H1 (cell line): ENCODE results near the gene COMT. TPM values are rescaled to one million over a fixed set of nuclear protein-coding genes. Genes with fewer than 3 reads are reported as not detected.

ENCODE experiments used
- CTCF ChIA-PET: fragments of 300-600 bp; sonication (Branson Sonifier 250); formaldehyde crosslinking; loops from one replicate; lab custom pipeline; 2021; ENCODE audit not compliant: partially characterized antibody; lab: Charles Lee
- POLR2A ChIA-PET: fragments of 300-600 bp; sonication (Branson Sonifier 250); formaldehyde crosslinking; loops from one replicate; lab custom pipeline; 2021; ENCODE audit warnings: inconsistent platforms; ENCODE audit not compliant: partially characterized antibody; lab: Charles Lee
- DNase-seq, 2 experiments: peaks; one replicate each; pipeline versions ENCODE4 v3.0.0 to v3.0.0-alpha.2; 2010 to 2022; ENCODE audit warnings: low spot score in 2 of 2, low read depth in 1 of 2, mixed read lengths in 1 of 2
- FAIRE-seq: peaks from 2 replicates; lab custom pipeline; 2011; peaks lifted over from hg19 to GRCh38; lab: Jason Lieb, UNC
- H2AFZ ChIP-seq: 2 replicates; pipeline ENCODE4 v1.8.1; 2012; ENCODE audit warnings: low read length, inconsistent platforms
- H2AK5ac ChIP-seq: 2 replicates; pipeline ENCODE4 v1.6.1; 2013; ENCODE audit warnings: low read depth, low read length
- H2BK120ac ChIP-seq: replicated peaks from 2 replicates; pipeline ENCODE3; 2013; ENCODE audit warnings: low read depth, low read length, inconsistent platforms
- H2BK12ac ChIP-seq: 2 replicates; pipeline ENCODE4 v1.6.1; 2013; ENCODE audit warnings: low read depth, low read length
- H2BK15ac ChIP-seq: 2 replicates; pipeline ENCODE4 v1.6.1; 2013; ENCODE audit warnings: low read length
- H2BK20ac ChIP-seq: 2 replicates; pipeline ENCODE4 v1.6.1; 2013; ENCODE audit warnings: low read length
- H2BK5ac ChIP-seq: 2 replicates; pipeline ENCODE4 v1.6.1; 2013; ENCODE audit warnings: low read depth, low read length
- H3K14ac ChIP-seq: 2 replicates; pipeline ENCODE4 v1.6.1; 2013; ENCODE audit warnings: inconsistent platforms; ENCODE audit not compliant: insufficient read length
- H3K18ac ChIP-seq: 2 replicates; pipeline ENCODE4 v1.6.1; 2013; ENCODE audit warnings: low read length; ENCODE audit errors: extremely low read depth
- H3K23ac ChIP-seq: 2 replicates; pipeline ENCODE4 v1.6.1; 2013; ENCODE audit warnings: inconsistent platforms; ENCODE audit not compliant: insufficient read length
- H3K23me2 ChIP-seq: 2 replicates; pipeline ENCODE4 v1.6.1; 2013; ENCODE audit warnings: low read depth, low read length
- H3K27ac ChIP-seq: 2 replicates; pipeline ENCODE4 v1.6.1; 2011; ENCODE audit warnings: low read depth, low read length, inconsistent platforms
- H3K27me3 ChIP-seq, 4 experiments: replicated peaks in 1 of 4; 1 replicate in 1 of 4; 2 replicates in 3 of 4; pipeline versions ENCODE4 v1.6.1 to v1.8.1; 2011 to 2013; ENCODE audit warnings: low read length in 3 of 4, mild to moderate bottlenecking in 3 of 4, inconsistent platforms in 2 of 4, mixed read lengths in 2 of 4, moderate library complexity in 1 of 4; ENCODE audit not compliant: control insufficient read depth in 3 of 4, insufficient read depth in 3 of 4; ENCODE audit errors: extremely low read depth in 1 of 4
- H3K36me3 ChIP-seq, 4 experiments: 2 replicates each; pipeline versions ENCODE4 v1.6.1 to v1.8.1; 2011 to 2013; ENCODE audit warnings: mild to moderate bottlenecking in 4 of 4, low read length in 3 of 4, moderate library complexity in 2 of 4, control low read depth in 1 of 4, inconsistent platforms in 1 of 4; ENCODE audit not compliant: insufficient read depth in 4 of 4, control insufficient read depth in 2 of 4
- H3K4ac ChIP-seq: replicated peaks from 2 replicates; pipeline ENCODE3; 2013; ENCODE audit warnings: low read length, low read depth, mixed read lengths, inconsistent platforms; ENCODE audit not compliant: insufficient read length
- H3K4me1 ChIP-seq, 4 experiments: replicated peaks in 1 of 4; 1 replicate in 1 of 4; 2 replicates in 3 of 4; pipeline versions ENCODE4 v1.6.1 to v1.8.1; 2011 to 2013; ENCODE audit warnings: low read length in 3 of 4, inconsistent platforms in 2 of 4, mixed read lengths in 1 of 4; ENCODE audit not compliant: insufficient read depth in 4 of 4, control insufficient read depth in 3 of 4
- H3K4me2 ChIP-seq, 2 experiments: 2 replicates each; pipeline versions ENCODE4 v1.6.1 to v1.8.1; 2011 to 2013; ENCODE audit warnings: low read depth in 2 of 2, low read length in 2 of 2, control low read depth in 1 of 2, inconsistent platforms in 1 of 2, mild to moderate bottlenecking in 1 of 2; ENCODE audit not compliant: insufficient read depth in 1 of 2
- H3K4me3 ChIP-seq, 4 experiments: fragments of 200-600, 300-600 bp in 1 of 4; sonication (generic), shearing (Covaris generic), sonication (Bioruptor Twin) in 1 of 4; 2 replicates each; pipeline versions ENCODE4 v1.5.1 to v1.8.1; 2011 to 2016; ENCODE audit warnings: low read length in 4 of 4, low read depth in 3 of 4, control low read depth in 2 of 4, inconsistent platforms in 2 of 4, mild to moderate bottlenecking in 2 of 4, mixed read lengths in 1 of 4, moderate library complexity in 1 of 4; ENCODE audit not compliant: insufficient read depth in 2 of 4; ENCODE audit errors: extremely low read depth in 1 of 4
- H3K56ac ChIP-seq: replicated peaks from 2 replicates; pipeline ENCODE3; 2013; ENCODE audit warnings: low read depth, mild to moderate bottlenecking, mixed read lengths, low read length, inconsistent platforms; ENCODE audit not compliant: insufficient read length
- H3K79me1 ChIP-seq: 2 replicates; pipeline ENCODE4 v1.6.1; 2013; ENCODE audit warnings: low read depth, low read length, control low read depth
- H3K79me2 ChIP-seq, 2 experiments: 2 replicates each; pipeline versions ENCODE4 v1.6.1 to v1.8.1; 2012 to 2013; ENCODE audit warnings: low read length in 2 of 2, mild to moderate bottlenecking in 2 of 2, inconsistent platforms in 1 of 2; ENCODE audit not compliant: insufficient read depth in 2 of 2, control insufficient read depth in 1 of 2
- H3K9ac ChIP-seq, 4 experiments: replicated peaks in 1 of 4; 1 replicate in 1 of 4; 2 replicates in 3 of 4; pipeline versions ENCODE4 v1.6.1 to v1.8.1; 2011 to 2013; ENCODE audit warnings: low read depth in 3 of 4, low read length in 3 of 4, control low read depth in 2 of 4, mild to moderate bottlenecking in 2 of 4, moderate library complexity in 2 of 4, inconsistent platforms in 1 of 4; ENCODE audit errors: extremely low read depth in 1 of 4
- H3K9me3 ChIP-seq, 2 experiments: 2 replicates each; pipeline versions ENCODE4 v1.6.1 to v1.8.1; 2012 to 2013; ENCODE audit warnings: mild to moderate bottlenecking in 2 of 2, moderate library complexity in 2 of 2, control low read depth in 1 of 2, inconsistent platforms in 1 of 2, low read depth in 1 of 2, low read length in 1 of 2, mixed read lengths in 1 of 2; ENCODE audit not compliant: insufficient read depth in 2 of 2
- H4K20me1 ChIP-seq, 2 experiments: replicated peaks in 1 of 2; 2 replicates each; pipeline versions ENCODE3 to v1.8.1; 2011 to 2013; ENCODE audit warnings: inconsistent platforms in 2 of 2, low read length in 2 of 2, mild to moderate bottlenecking in 1 of 2; ENCODE audit not compliant: insufficient read depth in 2 of 2, control insufficient read depth in 1 of 2
- H4K5ac ChIP-seq: 2 replicates; pipeline ENCODE4 v1.6.1; 2013; ENCODE audit warnings: low read length, low read depth, mixed read lengths, inconsistent platforms; ENCODE audit not compliant: insufficient read length
- H4K8ac ChIP-seq: 2 replicates; pipeline ENCODE4 v1.8.0; 2013; ENCODE audit warnings: mild to moderate bottlenecking, moderate library complexity, low read length, inconsistent platforms; ENCODE audit not compliant: insufficient read depth; ENCODE audit errors: extremely low read depth
- H4K91ac ChIP-seq: replicated peaks from 2 replicates; pipeline ENCODE3; 2013; ENCODE audit warnings: low read length, mixed read lengths, inconsistent platforms; ENCODE audit not compliant: insufficient read length
- BCL11A ChIP-seq, 2 experiments: IDR thresholded peaks; one replicate each; pipeline ENCODE4 v1.6.1; 2011; ENCODE audit warnings: low read depth in 2 of 2, low read length in 2 of 2, mild to moderate bottlenecking in 2 of 2
- CBX8 ChIP-seq: fragments of 300-800, 300-1000 bp; sonication (generic); IDR thresholded peaks from 2 replicates; pipeline ENCODE4 v1.7.1; 2016; ENCODE audit warnings: low read depth, low read length, borderline replicate concordance
- CREB1 ChIP-seq: IDR thresholded peaks from 2 replicates; pipeline ENCODE4 v1.6.1; 2012; ENCODE audit warnings: inconsistent platforms
- E2F6 ChIP-seq: IDR thresholded peaks from 2 replicates; pipeline ENCODE4 v1.6.1; 2012; ENCODE audit warnings: inconsistent platforms
- FOSL1 ChIP-seq: IDR thresholded peaks from 2 replicates; pipeline ENCODE4 v1.6.1; 2011; ENCODE audit warnings: mild to moderate bottlenecking, low read depth, low read length, moderate library complexity; ENCODE audit not compliant: insufficient read depth
- HDAC2 ChIP-seq, 2 experiments: fragments of 300-600 bp in 1 of 2; sonication (generic) in 1 of 2; IDR thresholded peaks; 2 replicates each; pipeline ENCODE4 v1.6.1; 2011 to 2012; ENCODE audit warnings: low read depth in 2 of 2, low read length in 2 of 2, mild to moderate bottlenecking in 2 of 2, moderate library complexity in 2 of 2, borderline replicate concordance in 1 of 2, inconsistent platforms in 1 of 2
- KDM4A ChIP-seq: IDR thresholded peaks from one replicate; pipeline ENCODE4 v1.7.1; 2012; ENCODE audit warnings: low read depth, mild to moderate bottlenecking, moderate library complexity, low read length, inconsistent platforms; ENCODE audit not compliant: severe bottlenecking
- NANOG ChIP-seq: IDR thresholded peaks from 2 replicates; pipeline ENCODE4 v1.6.1; 2011; ENCODE audit warnings: low read length, low read depth, mild to moderate bottlenecking, inconsistent platforms; ENCODE audit not compliant: insufficient read depth, poor library complexity, severe bottlenecking
- RBBP5 ChIP-seq: IDR thresholded peaks from 2 replicates; pipeline ENCODE4 v1.7.1; 2012; ENCODE audit warnings: low read depth, mild to moderate bottlenecking, inconsistent platforms, low read length, moderate library complexity, borderline replicate concordance
- SAP30 ChIP-seq: fragments of 300-600 bp; sonication (generic); IDR thresholded peaks from 2 replicates; pipeline ENCODE4 v1.7.1; 2012; ENCODE audit warnings: low read length, moderate library complexity, mild to moderate bottlenecking, inconsistent platforms; ENCODE audit not compliant: insufficient read depth, insufficient replicate concordance
- SRF ChIP-seq: IDR thresholded peaks from 2 replicates; pipeline ENCODE4 v1.6.1; 2011; ENCODE audit warnings: mild to moderate bottlenecking, low read depth, low read length, moderate library complexity
- YY1 ChIP-seq: IDR thresholded peaks from 2 replicates; pipeline ENCODE4 v1.6.1; 2011; ENCODE audit warnings: low read depth, mild to moderate bottlenecking, low read length
- WGBS, 2 experiments: shearing (Covaris generic) in 1 of 2; methylation state at CpG; one replicate each; pipeline versions ENCODE4 v1.1.6 to v1.1.7; 2013 to 2015; ENCODE audit warnings: low lambda C conversion rate in 2 of 2, mixed read lengths in 2 of 2, inconsistent platforms in 1 of 2, low coverage in 1 of 2, missing lambda C conversion rate in 1 of 2; ENCODE audit not compliant: insufficient replicate concordance in 2 of 2, insufficient coverage in 1 of 2, insufficient read length in 1 of 2; ENCODE audit errors: extremely low coverage in 1 of 2, missing lambda C conversion rate in 1 of 2; 5-methylcytosine and 5-hydroxymethylcytosine counted together
- polyA plus RNA-seq, 7 experiments: library from polyadenylated mRNA; depleted of rRNA in 3 of 7; stranded (reverse) in 5 of 7; unstranded in 2 of 7; fragments of >200 nt in 5 of 7; fragments of 200-250 nt in 2 of 7; gene quantifications; 1 replicate in 5 of 7; 2 replicates in 1 of 7; 4 replicates in 1 of 7; pipeline versions ENCODE4 v1.2.1 to v1.2.3, GENCODE V29; 2011 to 2013; ENCODE audit warnings: missing spikeins in 2 of 7, mixed read lengths in 2 of 7
- total RNA-seq: library from RNA; stranded (reverse); fragmentation: NEBNext Ultra II Directional; extraction: Animal tissue kit (Norgen Biotek cat#: 25700); gene quantifications from 2 replicates; pipeline ENCODE4 v1.2.1, GENCODE V29; 2021

The COMT gene
- total and polyA plus RNA-seq, 2 of the 8 experiments (the other 6 are each of a cell fraction or from before 2014, with no cell fraction given): 15.2 to 33.7 TPM

GRCh38 chr22:19915287-19915954 lies 26.2 kb upstream of the COMT start:
- H4K20me1 ChIP-seq: no peaks in the 10 kb centered on the region
- FAIRE-seq: no peak
- WGBS, 2 experiments: 92% methylated on average over 13 of the region's 13 CpGs; no CpG with 5 or more reads in 1 of the 2 experiments
- no peaks in the 10 kb centered on the region for H3K4me1 ChIP-seq
- no peak overlapping the region for H2AFZ ChIP-seq
- no peaks in the 10 kb centered on the region for H3K23me2 ChIP-seq
- H3K79me2 ChIP-seq: no peaks in the 10 kb centered on the region
- no peak overlapping the region for H3K23ac ChIP-seq
- no peak overlapping the region for H2AK5ac ChIP-seq
- H3K56ac ChIP-seq: no peak overlapping the region
- H2BK5ac ChIP-seq: no peak overlapping the region
- H4K91ac ChIP-seq: no peak overlapping the region
- H3K4me2 ChIP-seq: no peak overlapping the region
- no peak overlapping the region for H2BK20ac ChIP-seq
- H3K18ac ChIP-seq: no peak overlapping the region
- no peaks in the 10 kb centered on the region for H3K36me3 ChIP-seq
- H3K14ac ChIP-seq: no peak overlapping the region
- H4K8ac ChIP-seq: no peak overlapping the region
- H3K9me3 ChIP-seq: no peaks in the 10 kb centered on the region
- no peak overlapping the region for H3K4me3 ChIP-seq
- H3K4ac ChIP-seq: no peak overlapping the region
- no peak overlapping the region for H4K5ac ChIP-seq
- H3K79me1 ChIP-seq: no peaks in the 10 kb centered on the region; the same call in 1 of the 2 replicates
- H3K27me3 ChIP-seq: no peaks in the 10 kb centered on the region; a peak in 1 of 7 replicates
- H2BK12ac ChIP-seq: no peak overlapping the region
- CTCF ChIA-PET: interaction anchor here (1.0 to 10.9 kb wide), 5 partner anchors 19 to 184 kb away, joined by 3 to 145 read pairs (median 5); no protein-coding TSS in a partner anchor
- 0 out of 2 replicates have a peak overlapping the region, but pooled peaks have one; percentile 81 for H2BK15ac ChIP-seq
- H2BK120ac ChIP-seq: no peak overlapping the region
- no peak for DNase-seq
- no peak overlapping the region for H3K27ac ChIP-seq
- POLR2A ChIA-PET: no interaction called here
- no peak overlapping the region for H3K9ac ChIP-seq
- TF ChIP-seq YY1 (no peak), SRF (no peak), CREB1 (no peak), CBX8 (no peak), FOSL1 (no peak), HDAC2 (IDR thresholded peaks at IDR 0.05; ENCODE audit: borderline replicate concordance in 1 of 2, low read depth in 2 of 2, low read length in 2 of 2) (no peak), BCL11A (IDR thresholded peaks at IDR 0.05; ENCODE audit: low read depth in 2 of 2, low read length in 2 of 2) (no peak), RBBP5 (no peak), E2F6 (no peak), SAP30 (no peak), NANOG (no peak), KDM4A (no peak)
